K562 (cell line): ENCODE data around the gene PHYHIPL. TPM values are rescaled to one million over a fixed set of nuclear protein-coding genes. Genes with fewer than 3 reads are reported as not detected.

Experiments used
- ATAC-seq: fragments of 200-7000 bp; cut with Tn5 transposase; 3 replicates; pipeline ENCODE4 v1.9.1; 2020; ENCODE audit warnings: moderate library complexity
- BruUV-seq: library from RNA; stranded (reverse); fragments of 400-500 nt; replicated peaks from 2 replicates; lab custom pipeline; 2021; lab: Mats Ljungman, UMichigan
- CTCF ChIA-PET: fragments of 300-600 bp; formaldehyde crosslinking; extraction: SDS; loops from one replicate; lab custom pipeline; 2021; ENCODE audit warnings: low intra/inter-chr PET ratio; lab: Yijun Ruan, JAX
- POLR2A ChIA-PET: fragments of 300-600, 350-650 bp; sonication (Branson Sonifier 250); formaldehyde crosslinking; extraction: SDS; loops from one replicate; lab custom pipeline; 2021; ENCODE audit warnings: antibody characterized with exemption, inconsistent platforms; lab: Yijun Ruan, JAX
- DNase-seq, 4 experiments: peaks; one replicate each; pipeline versions ENCODE4 v3.0.0 to v3.0.0-alpha.2; 2011 to 2018; ENCODE audit warnings: low spot score in 3 of 4, mixed read lengths in 3 of 4; ENCODE audit errors: extremely low read depth in 1 of 4
- FAIRE-seq: peaks from 2 replicates; lab custom pipeline; 2011; peaks lifted over from hg19 to GRCh38; lab: Jason Lieb, UNC
- H2AFZ ChIP-seq: 2 replicates; pipeline ENCODE4 v1.6.0; 2011; ENCODE audit warnings: low read depth, low read length, control low read depth, inconsistent platforms
- H3K27ac ChIP-seq: fragments of 200-600 bp; 3 replicates; pipeline ENCODE4 v1.8.0; 2011; ENCODE audit warnings: low read depth, mild to moderate bottlenecking, control low read depth, inconsistent platforms, low read length, moderate library complexity, mixed read lengths; ENCODE audit errors: extremely low read depth
- H3K27me3 ChIP-seq, 2 experiments: fragments of 300-600 bp in 1 of 2; 2 replicates in 1 of 2; 3 replicates in 1 of 2; pipeline versions ENCODE4 v1.6.0 to v1.8.0; 2011; ENCODE audit warnings: inconsistent platforms in 2 of 2, low read length in 2 of 2, mild to moderate bottlenecking in 1 of 2, mixed read lengths in 1 of 2, moderate library complexity in 1 of 2; ENCODE audit not compliant: control insufficient read depth in 2 of 2, insufficient read depth in 2 of 2
- H3K36me3 ChIP-seq: fragments of 300-600 bp; 3 replicates; pipeline ENCODE4 v1.8.0; 2011; ENCODE audit warnings: mild to moderate bottlenecking, low read length, inconsistent platforms; ENCODE audit not compliant: control insufficient read depth, insufficient read depth
- H3K4me1 ChIP-seq, 2 experiments: fragments of 200-600 bp in 1 of 2; replicated peaks in 1 of 2; 2 replicates in 1 of 2; 3 replicates in 1 of 2; pipeline versions ENCODE4 v1.5.1 to v1.8.0; 2011; ENCODE audit warnings: inconsistent platforms in 2 of 2, low read length in 2 of 2, mild to moderate bottlenecking in 1 of 2, mixed read lengths in 1 of 2, moderate library complexity in 1 of 2; ENCODE audit not compliant: control insufficient read depth in 2 of 2, insufficient read depth in 2 of 2
- H3K4me2 ChIP-seq: 2 replicates; pipeline ENCODE4 v1.6.1; 2011; ENCODE audit warnings: low read length, control low read depth, inconsistent platforms, mixed read lengths; ENCODE audit not compliant: insufficient read depth
- H3K4me3 ChIP-seq: fragments of 200-600 bp; sonication (generic), shearing (Covaris generic); 2 replicates; pipeline ENCODE4 v1.5.1; 2016; ENCODE audit warnings: control low read depth, inconsistent platforms
- H3K79me2 ChIP-seq: fragments of 200-600 bp; 3 replicates; pipeline ENCODE4 v1.8.0; 2011; ENCODE audit warnings: low read length, inconsistent platforms; ENCODE audit not compliant: control insufficient read depth, insufficient read depth
- H3K9ac ChIP-seq, 2 experiments: 2 replicates each; pipeline versions ENCODE4 v1.6.0 to v1.6.1; 2011; ENCODE audit warnings: low read depth in 2 of 2, low read length in 2 of 2, control low read depth in 1 of 2, inconsistent platforms in 1 of 2, mild to moderate bottlenecking in 1 of 2, mixed read lengths in 1 of 2; ENCODE audit not compliant: insufficient read depth in 1 of 2
- H3K9me1 ChIP-seq: one replicate; pipeline ENCODE4 v1.6.0; 2011; ENCODE audit warnings: inconsistent platforms, mild to moderate bottlenecking, low read length, moderate library complexity; ENCODE audit not compliant: control insufficient read depth, insufficient read depth
- H3K9me3 ChIP-seq: replicated peaks from 2 replicates; pipeline ENCODE4 v1.5.1; 2011; ENCODE audit warnings: low read depth, low read length, inconsistent platforms; ENCODE audit not compliant: control insufficient read depth, insufficient read depth
- H4K20me1 ChIP-seq: replicated peaks from 2 replicates; pipeline ENCODE4 v1.6.1; 2011; ENCODE audit warnings: low read length, inconsistent platforms, mixed read lengths; ENCODE audit not compliant: control insufficient read depth, insufficient read depth
- BMI1 ChIP-seq: fragments of 150-350 bp; IDR thresholded peaks from 2 replicates; pipeline ENCODE4 v1.6.1; 2014; ENCODE audit warnings: low read length
- CTCFL ChIP-seq: IDR thresholded peaks from 2 replicates; pipeline ENCODE4 v1.6.1; 2011; ENCODE audit warnings: borderline replicate concordance, low read depth, mild to moderate bottlenecking, moderate library complexity, low read length; ENCODE audit not compliant: insufficient read depth, poor library complexity, severe bottlenecking
- DPF2 ChIP-seq: fragments of 450-650 bp; IDR thresholded peaks from 2 replicates; pipeline ENCODE4 v1.6.1; 2016
- MYC ChIP-seq, 2 experiments: fragments of 250-450 bp in 1 of 2; sonication (Bioruptor Pico) in 1 of 2; IDR thresholded peaks; 2 replicates each; pipeline versions ENCODE4 v1.5.1 to v1.6.1; 2012 to 2021; ENCODE audit warnings: low read depth in 2 of 2, borderline replicate concordance in 1 of 2, improper control_type of control experiment in 1 of 2, low read length in 1 of 2, mild to moderate bottlenecking in 1 of 2, moderate library complexity in 1 of 2
- POLR2B ChIP-seq: fragments of 450-650 bp; IDR thresholded peaks from 2 replicates; pipeline ENCODE4 v1.6.1; 2018; ENCODE audit warnings: low read depth; ENCODE audit not compliant: partially characterized antibody
- RAD51 ChIP-seq: fragments of 450-650 bp; IDR thresholded peaks from 2 replicates; pipeline ENCODE4 v1.7.1; 2016; ENCODE audit warnings: low read depth, mild to moderate bottlenecking, borderline replicate concordance
- WGBS: fragments of 100-300 bp; shearing (Covaris generic); methylation state at CpG from one replicate; pipeline ENCODE4 v1.1.6; 2016; ENCODE audit warnings: low coverage, mixed read lengths; ENCODE audit not compliant: insufficient coverage; ENCODE audit errors: missing lambda C conversion rate; 5-methylcytosine and 5-hydroxymethylcytosine counted together
- in situ Hi-C: fragments of 300-500 bp; cut with MboI; formaldehyde crosslinking; loops from 4 replicates; pipeline ENCODE4 v1.15.0; 2018; ENCODE audit warnings: inconsistent platforms, mixed read lengths
- intact Hi-C: fragments of 100-400 bp; cut with micrococcal nuclease; formaldehyde crosslinking; loops from 2 replicates; pipeline ENCODE4 v1.14.2; 2022
- polyA plus RNA-seq, 8 experiments: library from polyadenylated mRNA; depleted of rRNA in 4 of 8; stranded (reverse) in 5 of 8; unstranded in 3 of 8; fragments of >200 nt; fragmentation: Nextera tagmentation in 2 of 8; fragmentation: Illumina TruSeq in 1 of 8; extraction: Ambion mirVana in 2 of 8; extraction: Trizol in 1 of 8; gene quantifications; 2 replicates each; pipeline versions ENCODE4 v1.2.1 to v1.2.3, GENCODE V29; 2011 to 2014; ENCODE audit warnings: inconsistent platforms in 1 of 8, missing spikeins in 1 of 8
- total RNA-seq, 7 experiments: library from RNA; depleted of rRNA in 6 of 7; stranded (reverse); fragments of >200 nt in 6 of 7; fragmentation: Illumina TruSeq in 2 of 7; extraction: Trizol in 2 of 7; gene quantifications; 2 replicates each; pipeline versions ENCODE4 v1.2.1 to v1.2.3, GENCODE V29; 2011 to 2021; ENCODE audit warnings: low replicate concordance in 1 of 7
- TF ChIP-seq, protein P1 (sequence below): IDR thresholded peaks from 2 replicates; pipeline ENCODE4 v1.6.1; 2011; ENCODE audit not compliant: insufficient read length; ENCODE audit errors: extremely low read depth

The PHYHIPL gene
- total and polyA plus RNA-seq, 9 of the 15 experiments (the other 6 are each of a cell fraction or from before 2014, with no cell fraction given), result not detected

GRCh38 chr10:59143544-59143943 is 32.9 kb upstream of the PHYHIPL start (continued):
- no peak for TF ChIP-seq RAD51
- TF ChIP-seq BMI1, result no peak
- TF ChIP-seq, protein P1, sequence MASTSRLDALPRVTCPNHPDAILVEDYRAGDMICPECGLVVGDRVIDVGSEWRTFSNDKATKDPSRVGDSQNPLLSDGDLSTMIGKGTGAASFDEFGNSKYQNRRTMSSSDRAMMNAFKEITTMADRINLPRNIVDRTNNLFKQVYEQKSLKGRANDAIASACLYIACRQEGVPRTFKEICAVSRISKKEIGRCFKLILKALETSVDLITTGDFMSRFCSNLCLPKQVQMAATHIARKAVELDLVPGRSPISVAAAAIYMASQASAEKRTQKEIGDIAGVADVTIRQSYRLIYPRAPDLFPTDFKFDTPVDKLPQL, result no peak
- TF ChIP-seq DPF2, result no peak

DNA sequence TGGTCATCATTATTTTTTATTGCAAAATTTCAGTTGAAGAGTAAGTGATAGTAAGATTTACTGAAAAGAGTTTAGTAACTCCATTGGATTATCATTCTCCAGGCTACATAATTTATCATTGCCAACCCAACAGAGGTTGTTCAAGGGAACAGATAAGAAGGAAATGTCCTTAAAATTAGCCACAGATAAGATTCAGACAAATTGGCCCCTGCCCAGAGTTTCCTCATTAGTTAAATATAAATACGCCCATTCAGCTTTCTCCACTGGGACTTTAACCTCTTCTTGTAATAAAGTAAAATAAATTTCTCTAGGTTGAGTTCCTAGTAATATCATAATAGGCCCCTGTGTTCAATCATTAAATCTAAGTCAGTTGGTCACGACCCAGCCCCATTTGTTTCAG is 27.7 kb upstream of the PHYHIPL start:
- in situ Hi-C loops, result no loop called here
- H3K9ac ChIP-seq, result no peak overlapping the region
- no peaks in the 10 kb centered on the region for H3K27me3 ChIP-seq
- DNase-seq (no peak), ATAC-seq (no peak), FAIRE-seq (no peak)
- no peaks in the 10 kb centered on the region for H3K9me3 ChIP-seq
- POLR2A ChIA-PET, result no interaction called here
- WGBS, result 2% methylated on average over 2 of the region's 2 CpGs
- H2AFZ ChIP-seq, result no peak overlapping the region
- H3K4me1 ChIP-seq, result no peaks in the 10 kb centered on the region
- no peaks in the 10 kb centered on the region for H3K9me1 ChIP-seq
- no peak overlapping the region for H3K4me2 ChIP-seq
- CTCF ChIA-PET, result no interaction called here
- no peaks in the 10 kb centered on the region for H3K36me3 ChIP-seq
- no peak overlapping the region for H3K27ac ChIP-seq
- H3K79me2 ChIP-seq, result no peaks in the 10 kb centered on the region
- BruUV-seq, result no TSS peak
- intact Hi-C loops, result no loop called here
- no peaks in the 10 kb centered on the region for H4K20me1 ChIP-seq
- no peak overlapping the region for H3K4me3 ChIP-seq
- TF ChIP-seq MYC (IDR thresholded peaks at IDR 0.05; ENCODE audit: low read depth, low read length) (no peak), MYC (CRISPR knock-in tag; IDR thresholded peaks at IDR 0.05; ENCODE audit: borderline replicate concordance, low read depth) (no peak), CTCFL (no peak), POLR2B (no peak)
